Large intestine (tissue), 3 donors: Measurements from ENCODE around the gene HOXB4. TPM values are rescaled to one million over a fixed set of nuclear protein-coding genes. Genes with fewer than 3 reads are reported as not detected.

Experiments
- DNase-seq, 2 donors: peaks; one replicate each; pipeline versions ENCODE4 v3.0.0 to v3.0.0-alpha.2; 2013
- H3K27ac ChIP-seq: one replicate; pipeline ENCODE4 v1.5.1; 2013; ENCODE audit warnings: low read length
- H3K27me3 ChIP-seq: 2 replicates; pipeline ENCODE4 v1.6.1; 2013; ENCODE audit warnings: low read length; ENCODE audit not compliant: control insufficient read depth, insufficient read depth
- H3K36me3 ChIP-seq: 2 replicates; pipeline ENCODE4 v1.6.1; 2013; ENCODE audit warnings: low read length; ENCODE audit not compliant: control insufficient read depth, insufficient read depth
- H3K4me1 ChIP-seq: one replicate; pipeline ENCODE4 v1.6.1; 2013; ENCODE audit warnings: low read length; ENCODE audit not compliant: control insufficient read depth, insufficient read depth
- H3K4me3 ChIP-seq: one replicate; pipeline ENCODE4 v1.5.1; 2013; ENCODE audit warnings: low read length
- H3K9me3 ChIP-seq: one replicate; pipeline ENCODE4 v1.6.1; 2013; ENCODE audit warnings: mild to moderate bottlenecking, low read depth, low read length, moderate library complexity; ENCODE audit not compliant: control insufficient read depth
- WGBS: methylation state at CpG from one replicate; pipeline ENCODE4 v1.1.5; 2013; ENCODE audit warnings: low lambda C conversion rate; ENCODE audit not compliant: insufficient coverage; 5-methylcytosine and 5-hydroxymethylcytosine counted together
- polyA plus RNA-seq: library from polyadenylated mRNA; unstranded; fragments of 120-200 nt; gene quantifications from one replicate; pipeline ENCODE4 v1.2.1, GENCODE V29; 2013

The HOXB4 gene
- polyA plus RNA-seq, 1 donor: 5.9 TPM

DNA sequence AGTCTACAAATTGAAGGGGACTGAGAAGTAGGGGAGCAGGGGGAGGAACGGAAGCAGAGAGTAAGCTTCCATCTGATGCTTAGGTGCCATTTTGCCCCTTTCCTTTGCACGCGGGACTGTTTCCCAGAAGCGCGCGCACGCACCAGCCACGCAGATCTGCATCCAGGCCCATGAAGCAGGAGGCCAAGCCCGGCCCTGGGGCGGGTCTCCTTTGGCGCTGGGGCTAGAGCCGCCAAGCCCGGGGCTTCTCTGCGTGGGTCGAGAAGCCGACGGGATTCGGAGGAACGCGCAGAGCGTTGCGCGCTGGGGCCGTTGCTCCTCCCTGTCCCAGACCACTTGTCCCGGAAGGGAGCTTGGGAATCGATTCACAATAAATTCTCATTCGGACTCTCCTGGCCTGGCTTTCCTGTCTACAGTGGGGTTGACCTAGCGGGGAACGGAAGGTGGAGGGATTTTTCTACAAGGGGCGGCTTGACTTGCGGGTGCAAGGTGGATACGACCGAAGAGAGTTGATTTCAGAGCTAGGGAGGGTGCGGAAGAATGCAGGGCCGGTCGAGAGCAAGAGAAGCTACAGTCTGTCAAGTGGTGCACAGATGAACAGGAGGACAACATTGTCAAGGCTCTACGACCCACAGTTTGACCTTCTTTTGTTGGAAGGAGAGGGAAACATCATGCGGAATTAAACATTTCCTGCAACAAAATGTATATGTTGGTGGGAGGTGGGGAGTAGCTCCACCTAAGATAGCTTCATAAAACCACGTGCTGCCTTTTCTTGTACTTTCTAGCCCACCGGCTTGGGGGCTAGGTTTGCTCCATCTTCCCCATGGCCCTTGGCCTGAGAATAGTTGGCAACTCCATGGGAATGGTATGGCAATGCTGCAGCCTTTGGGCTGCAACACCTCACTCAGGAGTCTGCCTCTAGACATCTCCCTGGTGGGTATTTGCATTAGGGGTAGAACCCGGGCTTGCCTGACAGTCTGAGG is 43.6 kb upstream of the HOXB4 start:
- peaks cover 21% of the 10 kb centered on the region for H3K9me3 ChIP-seq
- H3K27ac ChIP-seq: no peak overlapping the region
- H3K4me1 ChIP-seq: peaks cover 44% of the 10 kb centered on the region
- WGBS: no CpG with 5 or more reads among the region's 41 CpGs
- H3K27me3 ChIP-seq: peaks cover 98% of the 10 kb centered on the region
- DNase-seq: no peak
- no peak overlapping the region for H3K4me3 ChIP-seq
- H3K36me3 ChIP-seq: no peaks in the 10 kb centered on the region

DNA sequence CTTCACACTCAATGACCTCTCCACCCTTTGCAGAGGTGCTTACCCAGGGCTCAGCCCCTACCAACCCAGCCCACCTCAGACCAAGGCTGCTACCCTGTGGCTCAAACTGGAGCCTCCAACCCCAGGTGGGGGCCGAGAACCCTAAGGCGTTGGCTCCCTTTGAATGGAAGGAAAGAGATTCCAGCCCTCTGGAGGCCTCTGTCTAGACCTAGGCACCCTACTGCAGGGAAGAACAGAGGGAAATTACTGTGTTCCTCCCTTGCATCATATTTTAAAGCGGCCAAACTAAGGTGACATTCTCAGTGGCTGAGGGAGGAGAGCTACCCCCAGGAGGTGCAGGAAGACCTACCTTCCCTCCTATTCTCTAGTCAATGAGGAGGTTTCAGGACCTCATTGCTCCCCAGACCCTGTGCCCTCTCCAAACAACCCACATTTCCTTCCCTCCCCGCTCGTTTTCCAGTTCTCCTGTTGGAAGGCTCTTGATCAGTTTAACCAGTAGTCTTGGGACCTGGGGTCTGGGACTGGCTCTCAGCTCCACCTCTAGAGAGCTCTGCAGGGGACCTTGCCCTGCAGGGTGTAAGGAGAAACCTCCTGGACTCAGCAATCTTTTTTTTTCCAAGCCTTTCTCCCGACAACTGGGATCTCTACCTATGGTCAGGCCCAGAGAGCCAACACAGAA is 42.5 kb upstream of the HOXB4 start:
- DNase-seq: no peak
- peaks cover 99% of the 10 kb centered on the region for H3K27me3 ChIP-seq
- WGBS: no CpG with 5 or more reads among the region's 6 CpGs

DNA sequence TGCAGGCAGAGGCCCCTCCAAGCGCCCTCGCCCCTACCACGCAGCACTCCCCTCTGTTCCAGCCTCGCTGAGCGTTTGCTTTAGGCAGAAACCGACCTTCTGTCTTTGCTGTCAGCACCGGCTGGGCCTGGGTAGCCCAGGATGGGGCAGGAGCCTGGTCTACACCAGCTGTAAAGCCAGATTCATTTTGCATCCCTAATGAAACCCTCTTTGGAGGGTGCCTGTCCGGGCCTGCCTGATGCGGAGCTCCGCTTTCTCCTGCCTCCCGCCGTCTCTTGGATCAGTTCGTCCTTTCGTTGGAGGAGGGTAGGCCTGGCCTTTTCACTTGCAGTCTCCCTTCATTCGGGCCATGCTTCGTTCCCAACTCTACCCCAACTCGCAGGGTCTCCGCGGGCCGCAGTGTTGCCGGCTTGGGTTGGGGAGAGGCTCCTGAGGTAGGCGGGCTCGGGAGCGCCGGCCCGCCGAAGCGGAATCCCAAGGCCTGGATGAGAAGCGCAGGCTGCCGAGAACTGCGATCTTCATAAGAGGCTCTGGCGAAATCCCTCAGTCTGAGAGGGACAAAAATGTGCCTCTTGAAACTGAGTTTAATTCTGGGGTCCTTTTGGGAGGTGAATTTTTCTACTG is 41.8 kb upstream of the HOXB4 start:
- Histone ChIP-seq H3K9me3 (peaks cover 21% of the 10 kb centered on the region), H3K27ac (no peak overlapping the region), H3K27me3 (peaks cover 99% of the 10 kb centered on the region), H3K4me3 (no peak overlapping the region), H3K4me1 (peaks cover 37% of the 10 kb centered on the region), H3K36me3 (no peaks in the 10 kb centered on the region)
- no peak for DNase-seq
- no CpG with 5 or more reads among the region's 32 CpGs for WGBS

More for the DNA sequence above, 42.5 kb upstream of the HOXB4 start:
- Histone ChIP-seq H3K9me3 (peaks cover 19% of the 10 kb centered on the region), H3K4me3 (no peak overlapping the region), H3K36me3 (no peaks in the 10 kb centered on the region), H3K27ac (no peak overlapping the region), H3K4me1 (peaks cover 40% of the 10 kb centered on the region)

DNA sequence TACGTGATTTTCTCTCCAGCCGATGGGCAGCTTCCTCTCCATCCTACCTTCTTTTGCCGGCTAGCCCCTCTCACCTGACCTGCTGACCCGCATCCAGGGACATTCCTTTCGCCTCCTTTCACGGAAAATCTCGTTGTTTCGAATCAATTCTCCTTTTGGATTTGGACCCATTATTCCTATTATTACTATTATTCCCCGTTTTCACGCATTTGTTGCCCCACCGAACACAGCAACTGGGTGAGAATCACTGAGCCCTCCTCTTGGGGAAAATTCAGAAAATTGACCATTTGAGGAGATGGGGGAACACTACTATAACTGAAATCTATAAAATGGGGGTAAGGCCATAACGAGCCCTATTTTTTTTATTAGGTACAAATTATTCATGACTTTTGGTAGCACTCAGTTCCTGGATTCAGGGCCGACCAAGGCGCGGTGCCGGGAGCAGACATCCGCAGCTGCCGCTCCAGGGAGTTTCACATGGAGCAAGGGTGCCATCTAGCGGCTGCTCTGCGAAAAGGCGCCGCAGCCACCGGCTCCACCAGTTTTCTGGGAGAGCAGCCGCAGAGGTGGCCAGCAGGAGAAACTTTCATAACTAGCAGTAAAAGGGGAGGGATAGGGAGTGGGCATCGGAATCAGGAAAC is 40.2 kb upstream of the HOXB4 start:
- DNase-seq: peak; percentile 84 to 85
- H3K4me1 ChIP-seq: peaks cover 40% of the 10 kb centered on the region
- no peak overlapping the region for H3K27ac ChIP-seq
- H3K4me3 ChIP-seq: peak overlapping the region; percentile 30
- H3K27me3 ChIP-seq: peaks cover 99% of the 10 kb centered on the region
- H3K36me3 ChIP-seq: no peaks in the 10 kb centered on the region
- WGBS: 5% methylated on average over 5 of the region's 25 CpGs
- peaks cover 26% of the 10 kb centered on the region for H3K9me3 ChIP-seq

DNA sequence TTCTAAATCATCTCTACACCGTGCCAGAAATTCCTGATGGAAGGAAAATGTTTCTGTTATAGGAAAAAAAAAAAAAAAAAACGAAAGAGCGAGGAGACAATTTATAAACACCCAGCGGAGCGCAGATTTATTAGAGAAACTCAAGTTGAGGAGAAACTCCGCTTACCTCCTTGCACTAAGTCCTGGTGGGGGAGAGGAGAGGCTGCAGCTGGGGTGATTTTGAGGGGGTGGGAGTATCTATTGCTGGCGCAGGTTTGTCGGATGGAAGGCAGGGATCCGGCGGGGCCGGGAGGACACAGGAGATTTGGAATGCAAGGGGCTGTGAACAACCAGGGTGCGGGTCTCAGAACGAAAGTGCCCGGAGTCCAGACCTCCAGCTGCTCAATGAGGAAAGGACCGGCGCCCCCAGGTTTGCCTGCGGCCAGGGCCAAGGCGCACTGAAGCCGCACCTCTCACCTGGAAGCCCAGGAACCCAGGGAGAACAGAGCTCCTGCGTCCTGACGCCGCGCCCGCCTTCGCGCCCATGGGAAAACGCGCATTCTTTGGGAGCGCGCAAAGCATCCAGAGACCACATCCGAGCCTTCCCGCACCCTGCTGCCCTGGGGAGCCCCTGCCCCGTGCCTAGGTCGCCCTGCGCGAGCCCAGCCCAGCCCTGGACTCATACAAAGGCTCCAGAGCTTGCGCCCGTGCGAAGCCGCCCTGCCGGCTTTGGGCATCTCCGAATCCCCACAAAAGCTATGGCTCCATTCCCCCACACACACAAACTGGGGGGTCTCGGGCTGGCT is 39.5 kb upstream of the HOXB4 start:
- Histone ChIP-seq H3K36me3 (no peaks in the 10 kb centered on the region), H3K9me3 (peaks cover 26% of the 10 kb centered on the region), H3K4me3 (no peak overlapping the region), H3K4me1 (peaks cover 40% of the 10 kb centered on the region), H3K27me3 (peaks cover 98% of the 10 kb centered on the region), H3K27ac (no peak overlapping the region)
- WGBS: no CpG with 5 or more reads among the region's 43 CpGs
- DNase-seq: no peak

DNA sequence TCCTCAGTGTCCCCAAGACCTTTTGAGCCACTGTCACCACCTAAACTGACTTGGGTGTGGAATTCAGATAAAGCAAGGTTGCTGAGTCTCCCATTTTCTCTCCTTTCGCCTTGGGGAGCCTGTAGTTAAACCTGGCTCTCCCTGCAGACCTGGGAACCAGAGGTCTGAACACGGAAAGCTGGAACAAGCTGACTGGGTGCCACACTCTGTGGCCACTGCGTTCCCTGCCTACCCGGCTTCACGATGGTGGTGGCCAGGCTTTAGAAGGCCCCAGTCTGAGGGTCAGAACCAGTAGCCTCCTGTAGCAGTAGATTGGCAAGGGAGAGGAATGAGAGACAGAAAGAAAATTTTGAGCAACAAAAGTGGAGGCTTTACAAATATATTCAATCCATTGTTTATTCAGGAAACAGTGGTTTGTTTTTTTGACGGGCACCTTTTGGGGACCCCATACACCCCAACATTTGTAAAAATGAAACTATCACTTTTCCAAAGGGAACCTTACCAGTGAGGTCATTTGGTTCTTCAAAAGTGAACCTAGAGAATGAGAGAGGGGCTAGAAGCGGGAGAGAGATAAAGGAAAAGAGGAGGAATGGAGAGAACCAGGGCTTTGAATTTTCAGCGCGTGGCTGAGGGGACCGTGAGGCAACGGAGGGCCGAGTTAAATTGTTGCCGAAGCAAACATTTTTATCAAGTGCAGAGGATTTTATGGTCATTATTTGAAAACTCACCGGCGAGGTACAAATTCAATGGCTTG is 38.7 kb upstream of the HOXB4 start:
- peaks cover 98% of the 10 kb centered on the region for H3K27me3 ChIP-seq
- H3K27ac ChIP-seq: no peak overlapping the region
- peaks cover 32% of the 10 kb centered on the region for H3K9me3 ChIP-seq
- no peak for DNase-seq
- H3K36me3 ChIP-seq: no peaks in the 10 kb centered on the region
- H3K4me3 ChIP-seq: no peak overlapping the region
- peaks cover 41% of the 10 kb centered on the region for H3K4me1 ChIP-seq
- 10% methylated on average over 2 of the region's 15 CpGs for WGBS

DNA sequence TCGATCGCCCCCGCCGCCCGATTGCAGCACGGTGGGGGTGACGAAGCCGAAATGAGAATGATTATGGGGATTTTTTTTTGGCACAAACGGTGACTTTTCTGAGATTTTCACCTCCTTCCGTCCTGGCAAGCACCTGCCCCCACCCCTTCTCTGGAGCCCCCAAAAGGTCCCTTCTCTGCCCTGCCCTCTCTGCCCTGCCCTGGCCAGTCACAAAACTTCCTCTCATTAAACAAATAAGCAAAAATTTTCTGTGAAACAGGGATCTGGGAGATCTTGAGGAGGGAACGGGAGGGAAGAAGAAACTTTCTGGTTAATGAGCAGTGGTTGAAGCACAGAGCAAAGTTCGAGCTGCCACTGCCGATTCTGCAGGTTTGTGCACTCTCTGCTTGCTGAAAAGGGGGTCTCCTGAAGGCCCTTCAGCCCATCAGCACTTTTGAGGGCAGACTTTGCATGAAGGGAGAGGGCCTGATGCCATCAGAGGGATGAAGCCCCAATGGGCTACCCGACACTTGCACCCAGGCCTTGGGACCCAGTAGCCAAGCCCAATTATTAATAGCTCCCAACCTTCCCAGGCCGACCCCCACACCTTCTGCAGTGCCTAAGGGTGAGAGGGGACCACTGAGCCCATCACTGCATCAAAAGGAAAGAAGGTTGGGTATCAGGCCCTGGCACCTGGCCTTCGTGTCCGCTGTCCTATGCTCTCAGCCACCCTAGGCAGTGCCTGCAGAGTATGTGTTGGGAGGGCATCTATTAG is 38.0 kb upstream of the HOXB4 start:
- Histone ChIP-seq H3K27me3 (peaks cover 98% of the 10 kb centered on the region), H3K4me3 (no peak overlapping the region), H3K4me1 (peaks cover 41% of the 10 kb centered on the region), H3K27ac (no peak overlapping the region), H3K9me3 (peaks cover 32% of the 10 kb centered on the region), H3K36me3 (no peaks in the 10 kb centered on the region)
- no peak for DNase-seq
- WGBS: no CpG with 5 or more reads among the region's 17 CpGs

DNA sequence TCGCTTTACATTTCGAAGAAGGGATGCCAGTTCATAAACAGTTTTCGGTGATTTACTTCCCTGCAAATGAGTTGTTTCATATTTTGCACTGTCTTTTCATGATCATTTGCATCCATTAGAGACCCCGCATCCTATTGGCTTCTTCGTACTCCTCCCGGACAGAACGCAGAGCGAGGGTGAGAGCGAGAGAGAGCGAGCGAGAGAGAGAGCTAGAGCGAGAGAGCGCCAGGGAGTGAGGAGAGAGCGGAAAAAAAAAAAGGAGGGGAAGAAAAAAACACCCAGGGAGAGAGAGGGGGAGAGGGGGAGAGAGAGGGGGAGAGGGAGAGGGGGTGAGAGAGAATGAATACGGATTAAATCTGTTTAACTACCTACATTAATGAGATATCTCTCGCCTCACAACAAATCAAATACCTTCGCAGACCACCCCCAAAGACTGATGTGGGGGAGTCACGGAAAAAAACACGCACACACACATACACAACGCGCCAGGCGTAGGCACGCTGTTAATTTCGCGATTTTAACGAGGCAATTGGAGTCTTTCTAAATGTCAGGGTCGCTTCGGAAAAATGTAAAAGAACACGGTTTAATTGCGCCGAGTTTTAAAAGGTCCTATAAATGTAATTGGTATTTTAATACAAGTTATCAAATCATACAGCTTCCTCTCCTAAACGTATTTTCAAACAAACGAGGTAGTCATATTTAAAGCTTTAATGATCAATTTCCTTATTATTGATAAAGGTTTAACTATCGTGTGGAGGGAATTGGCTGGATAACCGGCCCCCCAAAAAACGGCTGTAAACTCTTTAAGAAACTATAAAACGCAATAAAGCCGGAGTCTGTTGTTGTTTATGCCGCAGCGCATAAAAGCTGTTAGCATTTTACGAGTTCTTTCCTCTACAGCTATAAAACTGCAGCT is 37.2 kb upstream of the HOXB4 start, which contains the start of gene HOXB8:
Gene HOXB8 (minus strand): TSS at position 246 of the 916 bp plus-strand sequence. CDS start 588 bp downstream, outside the sequence.
- no peak for DNase-seq
- Histone ChIP-seq H3K4me3 (peak within 1 kb of the TSS; percentile 38), H3K27me3 (peaks cover 98% of the 10 kb centered on the region), H3K4me1 (peaks cover 40% of the 10 kb centered on the region), H3K27ac (peak within 1 kb of the TSS; percentile 3), H3K36me3 (no peaks in the 10 kb centered on the region), H3K9me3 (peaks cover 39% of the 10 kb centered on the region)
- WGBS: 10% methylated on average over 5 of the region's 41 CpGs
